K562 (cell line): ENCODE data around the gene PLXND1. TPM values are rescaled to one million over a fixed set of nuclear protein-coding genes. Genes with fewer than 3 reads are reported as not detected.

ENCODE experiments used
- ATAC-seq: fragments of 200-7000 bp; cut with Tn5 transposase; 3 replicates; pipeline ENCODE4 v1.9.1; 2020; ENCODE audit warnings: moderate library complexity
- BruUV-seq: library from RNA; stranded (reverse); fragments of 400-500 nt; replicated peaks from 2 replicates; lab custom pipeline; 2021; lab: Mats Ljungman, UMichigan
- CTCF ChIA-PET: fragments of 300-600 bp; formaldehyde crosslinking; extraction: SDS; loops from one replicate; lab custom pipeline; 2021; ENCODE audit warnings: low intra/inter-chr PET ratio; lab: Yijun Ruan, JAX
- POLR2A ChIA-PET: fragments of 300-600, 350-650 bp; sonication (Branson Sonifier 250); formaldehyde crosslinking; extraction: SDS; loops from one replicate; lab custom pipeline; 2021; ENCODE audit warnings: antibody characterized with exemption, inconsistent platforms; lab: Yijun Ruan, JAX
- DNase-seq, 4 experiments: peaks; one replicate each; pipeline versions ENCODE4 v3.0.0 to v3.0.0-alpha.2; 2011 to 2018; ENCODE audit warnings: low spot score in 3 of 4, mixed read lengths in 3 of 4; ENCODE audit errors: extremely low read depth in 1 of 4
- FAIRE-seq: peaks from 2 replicates; lab custom pipeline; 2011; peaks lifted over from hg19 to GRCh38; lab: Jason Lieb, UNC
- H2AFZ ChIP-seq: 2 replicates; pipeline ENCODE4 v1.6.0; 2011; ENCODE audit warnings: low read depth, low read length, control low read depth, inconsistent platforms
- H3K27ac ChIP-seq: fragments of 200-600 bp; 3 replicates; pipeline ENCODE4 v1.8.0; 2011; ENCODE audit warnings: low read depth, mild to moderate bottlenecking, control low read depth, inconsistent platforms, low read length, moderate library complexity, mixed read lengths; ENCODE audit errors: extremely low read depth
- H3K27me3 ChIP-seq, 2 experiments: fragments of 300-600 bp in 1 of 2; 2 replicates in 1 of 2; 3 replicates in 1 of 2; pipeline versions ENCODE4 v1.6.0 to v1.8.0; 2011; ENCODE audit warnings: inconsistent platforms in 2 of 2, low read length in 2 of 2, mild to moderate bottlenecking in 1 of 2, mixed read lengths in 1 of 2, moderate library complexity in 1 of 2; ENCODE audit not compliant: control insufficient read depth in 2 of 2, insufficient read depth in 2 of 2
- H3K36me3 ChIP-seq: fragments of 300-600 bp; 3 replicates; pipeline ENCODE4 v1.8.0; 2011; ENCODE audit warnings: mild to moderate bottlenecking, low read length, inconsistent platforms; ENCODE audit not compliant: control insufficient read depth, insufficient read depth
- H3K4me1 ChIP-seq, 2 experiments: fragments of 200-600 bp in 1 of 2; replicated peaks in 1 of 2; 2 replicates in 1 of 2; 3 replicates in 1 of 2; pipeline versions ENCODE4 v1.5.1 to v1.8.0; 2011; ENCODE audit warnings: inconsistent platforms in 2 of 2, low read length in 2 of 2, mild to moderate bottlenecking in 1 of 2, mixed read lengths in 1 of 2, moderate library complexity in 1 of 2; ENCODE audit not compliant: control insufficient read depth in 2 of 2, insufficient read depth in 2 of 2
- H3K4me2 ChIP-seq: 2 replicates; pipeline ENCODE4 v1.6.1; 2011; ENCODE audit warnings: low read length, control low read depth, inconsistent platforms, mixed read lengths; ENCODE audit not compliant: insufficient read depth
- H3K4me3 ChIP-seq: fragments of 200-600 bp; sonication (generic), shearing (Covaris generic); 2 replicates; pipeline ENCODE4 v1.5.1; 2016; ENCODE audit warnings: control low read depth, inconsistent platforms
- H3K79me2 ChIP-seq: fragments of 200-600 bp; 3 replicates; pipeline ENCODE4 v1.8.0; 2011; ENCODE audit warnings: low read length, inconsistent platforms; ENCODE audit not compliant: control insufficient read depth, insufficient read depth
- H3K9ac ChIP-seq, 2 experiments: 2 replicates each; pipeline versions ENCODE4 v1.6.0 to v1.6.1; 2011; ENCODE audit warnings: low read depth in 2 of 2, low read length in 2 of 2, control low read depth in 1 of 2, inconsistent platforms in 1 of 2, mild to moderate bottlenecking in 1 of 2, mixed read lengths in 1 of 2; ENCODE audit not compliant: insufficient read depth in 1 of 2
- H3K9me1 ChIP-seq: one replicate; pipeline ENCODE4 v1.6.0; 2011; ENCODE audit warnings: inconsistent platforms, mild to moderate bottlenecking, low read length, moderate library complexity; ENCODE audit not compliant: control insufficient read depth, insufficient read depth
- H3K9me3 ChIP-seq: replicated peaks from 2 replicates; pipeline ENCODE4 v1.5.1; 2011; ENCODE audit warnings: low read depth, low read length, inconsistent platforms; ENCODE audit not compliant: control insufficient read depth, insufficient read depth
- H4K20me1 ChIP-seq: replicated peaks from 2 replicates; pipeline ENCODE4 v1.6.1; 2011; ENCODE audit warnings: low read length, inconsistent platforms, mixed read lengths; ENCODE audit not compliant: control insufficient read depth, insufficient read depth
- ARHGAP35 ChIP-seq: fragments of 450-650 bp; IDR thresholded peaks from 2 replicates; pipeline ENCODE4 v1.6.1; 2018; ENCODE audit not compliant: partially characterized antibody
- CHD2 ChIP-seq: IDR thresholded peaks from 2 replicates; pipeline ENCODE4 v1.6.1; 2011; ENCODE audit warnings: low read depth, low read length
- CUX1 ChIP-seq: fragments of 200-800 bp; sonication (Bioruptor generic); IDR thresholded peaks from 2 replicates; pipeline ENCODE4 v1.6.1; 2016; ENCODE audit warnings: missing genetic modification characterization, missing compliant biosample characterization
- DACH1 ChIP-seq: fragments of 450-650 bp; IDR thresholded peaks from 2 replicates; pipeline ENCODE4 v1.6.1; 2018; ENCODE audit not compliant: partially characterized antibody
- FOXJ3 ChIP-seq: sonication (generic); formaldehyde crosslinking; IDR thresholded peaks from 2 replicates; pipeline ENCODE4 v1.4.0; 2020; ENCODE audit warnings: mild to moderate bottlenecking, missing genetic modification reagents
- HNRNPH1 ChIP-seq: fragments of 200-400 bp; formaldehyde crosslinking; optimal IDR thresholded peaks from 2 replicates; pipeline ENCODE3; 2017; ENCODE audit warnings: low read depth, mild to moderate bottlenecking, low read length, moderate library complexity
- MXI1 ChIP-seq: IDR thresholded peaks from 2 replicates; pipeline ENCODE4 v1.6.1; 2011; ENCODE audit warnings: low read depth, mild to moderate bottlenecking, improper control_type of control experiment, low read length
- NFATC3 ChIP-seq: fragments of 450-650 bp; IDR thresholded peaks from 2 replicates; pipeline ENCODE4 v1.6.1; 2017; ENCODE audit warnings: mild to moderate bottlenecking
- THAP7 ChIP-seq: fragments of 250-450 bp; sonication (Bioruptor Pico); IDR thresholded peaks from 2 replicates; pipeline ENCODE4 v1.5.0; 2021
- ZFX ChIP-seq: sonication (generic); formaldehyde crosslinking; IDR thresholded peaks from 2 replicates; pipeline ENCODE4 v1.8.0; 2022; ENCODE audit warnings: mild to moderate bottlenecking, missing genetic modification reagents, moderate library complexity
- ZNF274 ChIP-seq: IDR thresholded peaks from 2 replicates; pipeline ENCODE4 v1.6.1; 2011; ENCODE audit warnings: low read depth, mild to moderate bottlenecking, low read length, moderate library complexity, borderline replicate concordance
- ZNF316 ChIP-seq: fragments of 450-650 bp; IDR thresholded peaks from 2 replicates; pipeline ENCODE4 v1.6.1; 2016
- ZNF764 ChIP-seq: fragments of 250-450 bp; sonication (Bioruptor Pico); IDR thresholded peaks from 2 replicates; pipeline ENCODE4 v1.4.0; 2020; ENCODE audit warnings: low read depth, mild to moderate bottlenecking, moderate library complexity
- WGBS: fragments of 100-300 bp; shearing (Covaris generic); methylation state at CpG from one replicate; pipeline ENCODE4 v1.1.6; 2016; ENCODE audit warnings: low coverage, mixed read lengths; ENCODE audit not compliant: insufficient coverage; ENCODE audit errors: missing lambda C conversion rate; 5-methylcytosine and 5-hydroxymethylcytosine counted together
- in situ Hi-C: fragments of 300-500 bp; cut with MboI; formaldehyde crosslinking; loops from 4 replicates; pipeline ENCODE4 v1.15.0; 2018; ENCODE audit warnings: inconsistent platforms, mixed read lengths
- intact Hi-C: fragments of 100-400 bp; cut with micrococcal nuclease; formaldehyde crosslinking; loops from 2 replicates; pipeline ENCODE4 v1.14.2; 2022
- polyA plus RNA-seq, 8 experiments: library from polyadenylated mRNA; depleted of rRNA in 4 of 8; stranded (reverse) in 5 of 8; unstranded in 3 of 8; fragments of >200 nt; fragmentation: Nextera tagmentation in 2 of 8; fragmentation: Illumina TruSeq in 1 of 8; extraction: Ambion mirVana in 2 of 8; extraction: Trizol in 1 of 8; gene quantifications; 2 replicates each; pipeline versions ENCODE4 v1.2.1 to v1.2.3, GENCODE V29; 2011 to 2014; ENCODE audit warnings: inconsistent platforms in 1 of 8, missing spikeins in 1 of 8
- total RNA-seq, 7 experiments: library from RNA; depleted of rRNA in 6 of 7; stranded (reverse); fragments of >200 nt in 6 of 7; fragmentation: Illumina TruSeq in 2 of 7; extraction: Trizol in 2 of 7; gene quantifications; 2 replicates each; pipeline versions ENCODE4 v1.2.1 to v1.2.3, GENCODE V29; 2011 to 2021; ENCODE audit warnings: low replicate concordance in 1 of 7
- TF ChIP-seq, protein P1 (sequence below): fragments of 450-650 bp; formaldehyde crosslinking; IDR thresholded peaks from 2 replicates; pipeline ENCODE4 v1.4.0; 2022; ENCODE audit warnings: missing genetic modification characterization

The PLXND1 gene
- total and polyA plus RNA-seq, 9 of the 15 experiments (the other 6 are each of a cell fraction or from before 2014, with no cell fraction given), result 0.34 to 28.8 (median 14.0) TPM

DNA sequence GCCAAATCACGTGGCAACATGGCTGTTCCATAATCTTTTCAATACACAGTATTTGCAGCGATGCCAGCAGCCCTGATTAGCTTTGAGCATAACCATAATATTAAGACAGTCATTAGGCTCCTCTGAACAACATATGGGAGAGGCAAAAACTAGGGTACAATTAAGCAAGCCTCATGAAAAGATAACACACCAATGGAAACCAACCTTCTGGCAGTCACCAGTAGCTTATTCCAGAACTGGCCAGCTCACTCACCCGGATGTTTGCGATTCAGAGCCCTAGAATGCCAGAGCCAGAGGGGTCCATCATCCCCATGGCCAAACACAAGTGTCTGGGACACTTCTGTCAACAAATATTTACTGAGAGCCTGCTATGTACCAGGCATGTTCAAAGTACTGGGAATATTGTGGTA is 48.8 kb upstream of the PLXND1 start (continued):
- TF ChIP-seq ZFX (CRISPR knock-in tag), result no peak
- TF ChIP-seq DACH1, result no peak

DNA sequence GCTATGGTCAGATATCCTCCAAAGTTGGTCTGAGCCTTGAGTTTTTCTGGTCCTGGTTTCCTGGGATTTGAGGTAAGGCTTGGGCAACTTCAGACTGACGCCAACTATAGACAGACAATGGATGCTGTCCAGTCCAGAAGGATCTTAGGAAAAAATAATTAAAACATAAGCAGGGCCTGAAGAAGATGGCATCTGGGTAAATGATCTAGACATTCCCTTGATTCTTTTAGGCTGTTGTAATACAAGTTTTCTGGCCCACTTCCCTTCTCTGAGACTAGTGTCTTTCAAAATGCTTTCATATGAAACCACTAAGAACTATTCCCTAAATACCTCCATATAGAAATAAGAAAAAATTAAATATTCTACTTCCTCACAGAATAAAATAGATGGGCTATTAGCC is 47.7 kb upstream of the PLXND1 start:
- 0 out of 3 replicates have a peak, but pooled peaks cover 7% of the 10 kb centered on the region for H3K36me3 ChIP-seq
- no peaks in the 10 kb centered on the region for H3K9me3 ChIP-seq
- intact Hi-C loops (no loop called here), in situ Hi-C loops (loop anchor here (5.0 kb wide), 2 partner anchors 168 to 268 kb away; no protein-coding TSS in a partner anchor)
- no peak overlapping the region for H2AFZ ChIP-seq
- no peaks in the 10 kb centered on the region for H3K79me2 ChIP-seq
- H3K4me3 ChIP-seq, result no peak overlapping the region
- H3K27ac ChIP-seq, result no peak overlapping the region
- H4K20me1 ChIP-seq, result no peaks in the 10 kb centered on the region
- no peaks in the 10 kb centered on the region for H3K9me1 ChIP-seq
- POLR2A ChIA-PET, result no interaction called here
- ATAC-seq (no peak), FAIRE-seq (no peak), DNase-seq (no peak)
- H3K4me1 ChIP-seq, result peaks cover 4 to 17% of the 10 kb centered on the region in 2 experiments; a peak in 4 of 5 replicates
- no peaks in the 10 kb centered on the region for H3K27me3 ChIP-seq
- whole genome bisulfite sequencing, result 89% methylated on average over 1 of the region's 1 CpG
- BruUV-seq, result no TSS peak
- CTCF ChIA-PET, result no interaction called here
- H3K9ac ChIP-seq, result no peak overlapping the region
- H3K4me2 ChIP-seq, result no peak overlapping the region
- TF ChIP-seq THAP7 (CRISPR knock-in tag) (no peak), ARHGAP35 (no peak), ZNF316 (no peak), ZNF274 (no peak), NFATC3 (no peak), MXI1 (no peak), FOXJ3 (CRISPR knock-in tag) (no peak), HNRNPH1 (no peak), ZNF764 (CRISPR knock-in tag) (no peak), CUX1 (no peak), CHD2 (no peak)
- TF ChIP-seq, protein P1, sequence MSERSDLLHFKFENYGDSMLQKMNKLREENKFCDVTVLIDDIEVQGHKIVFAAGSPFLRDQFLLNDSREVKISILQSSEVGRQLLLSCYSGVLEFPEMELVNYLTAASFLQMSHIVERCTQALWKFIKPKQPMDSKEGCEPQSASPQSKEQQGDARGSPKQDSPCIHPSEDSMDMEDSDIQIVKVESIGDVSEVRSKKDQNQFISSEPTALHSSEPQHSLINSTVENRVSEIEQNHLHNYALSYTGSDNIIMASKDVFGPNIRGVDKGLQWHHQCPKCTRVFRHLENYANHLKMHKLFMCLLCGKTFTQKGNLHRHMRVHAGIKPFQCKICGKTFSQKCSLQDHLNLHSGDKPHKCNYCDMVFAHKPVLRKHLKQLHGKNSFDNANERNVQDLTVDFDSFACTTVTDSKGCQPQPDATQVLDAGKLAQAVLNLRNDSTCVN (CRISPR knock-in tag), result no peak
